ENCODE measurements around the gene MORN1.
A peak's percentile ranks its signal among the peaks of the same experiment; 100 is the strongest.

The MORN1 gene

GRCh38 chr1:2372551-2373490, 18.5 kb downstream of the MORN1 start:
- DNase-seq, result no peak

DNA sequence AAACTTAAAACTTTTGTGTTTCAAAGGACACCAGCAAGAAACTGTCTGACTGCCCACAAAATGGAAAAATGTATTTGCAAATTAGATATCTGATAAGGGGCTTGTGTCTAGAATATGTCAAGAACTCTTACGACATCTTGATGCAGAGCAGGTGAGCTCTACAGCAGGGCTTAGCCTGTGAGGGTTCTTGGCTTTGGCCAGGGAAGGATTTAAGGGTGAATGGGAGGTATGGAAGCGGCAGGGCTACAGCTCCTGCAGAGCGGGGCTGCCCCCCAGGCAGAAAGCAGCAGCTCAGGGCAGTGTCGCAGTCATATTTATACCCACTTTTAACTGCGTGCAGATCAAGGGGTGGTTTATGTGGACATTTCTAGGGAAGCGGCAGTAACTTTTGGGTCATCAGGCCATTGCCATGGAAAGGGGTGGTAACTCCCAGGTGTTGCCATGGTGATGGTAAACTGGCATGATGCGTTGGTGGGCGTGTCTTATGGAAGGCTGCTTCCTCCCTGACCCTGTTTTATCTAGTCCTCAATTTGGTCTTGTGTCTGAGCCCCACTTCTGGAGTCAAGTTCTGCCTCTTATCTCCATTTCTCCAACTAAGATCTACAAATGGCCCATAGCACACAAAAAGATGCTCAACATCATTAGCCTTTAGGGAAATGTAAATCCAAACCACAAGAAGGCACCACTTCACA, 23.2 kb downstream of the MORN1 start:
- DNase-seq, result no peak

- DNase-seq, result no peak
Observed at GRCh38 chr1:2363847-2364513, 27.4 kb downstream of the MORN1 start.

GRCh38 chr1:2360588-2361364, 30.6 kb downstream of the MORN1 start:
- DNase-seq, result peak; percentile 9

- DNase-seq, result peak; percentile 6
Observed at GRCh38 chr1:2358651-2359640, 32.4 kb downstream of the MORN1 start.

DNA sequence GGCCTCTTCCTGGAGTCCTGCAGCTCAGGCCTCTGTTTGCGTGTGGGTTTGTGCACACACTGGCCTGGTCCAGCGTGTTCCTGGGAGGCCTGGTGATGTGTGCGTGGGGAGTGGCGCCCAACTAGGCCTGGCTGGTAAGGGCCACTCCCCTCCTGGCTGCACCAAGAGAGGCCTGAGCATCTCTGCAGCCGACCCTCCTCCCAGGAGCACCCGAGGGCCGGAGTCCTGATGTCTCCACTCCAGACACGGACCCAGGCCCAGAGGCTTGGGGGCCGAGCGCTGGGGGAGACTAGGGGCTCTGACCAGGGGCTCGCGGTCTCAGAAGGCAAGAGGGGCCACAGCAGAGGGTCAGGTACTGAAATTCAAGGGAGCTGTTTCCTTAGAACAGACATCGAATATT, 33.3 kb downstream of the MORN1 start:
- DNase-seq, result no peak

- peak; percentile 15 for DNase-seq
Observed at GRCh38 chr1:2356911-2357845, 34.2 kb downstream of the MORN1 start.

GRCh38 chr1:2356401-2356800, 35.0 kb downstream of the MORN1 start:
- peak; percentile 4 for DNase-seq

GRCh38 chr1:2355373-2356261, 35.7 kb downstream of the MORN1 start:
- DNase-seq, result peak; percentile 11

DNA sequence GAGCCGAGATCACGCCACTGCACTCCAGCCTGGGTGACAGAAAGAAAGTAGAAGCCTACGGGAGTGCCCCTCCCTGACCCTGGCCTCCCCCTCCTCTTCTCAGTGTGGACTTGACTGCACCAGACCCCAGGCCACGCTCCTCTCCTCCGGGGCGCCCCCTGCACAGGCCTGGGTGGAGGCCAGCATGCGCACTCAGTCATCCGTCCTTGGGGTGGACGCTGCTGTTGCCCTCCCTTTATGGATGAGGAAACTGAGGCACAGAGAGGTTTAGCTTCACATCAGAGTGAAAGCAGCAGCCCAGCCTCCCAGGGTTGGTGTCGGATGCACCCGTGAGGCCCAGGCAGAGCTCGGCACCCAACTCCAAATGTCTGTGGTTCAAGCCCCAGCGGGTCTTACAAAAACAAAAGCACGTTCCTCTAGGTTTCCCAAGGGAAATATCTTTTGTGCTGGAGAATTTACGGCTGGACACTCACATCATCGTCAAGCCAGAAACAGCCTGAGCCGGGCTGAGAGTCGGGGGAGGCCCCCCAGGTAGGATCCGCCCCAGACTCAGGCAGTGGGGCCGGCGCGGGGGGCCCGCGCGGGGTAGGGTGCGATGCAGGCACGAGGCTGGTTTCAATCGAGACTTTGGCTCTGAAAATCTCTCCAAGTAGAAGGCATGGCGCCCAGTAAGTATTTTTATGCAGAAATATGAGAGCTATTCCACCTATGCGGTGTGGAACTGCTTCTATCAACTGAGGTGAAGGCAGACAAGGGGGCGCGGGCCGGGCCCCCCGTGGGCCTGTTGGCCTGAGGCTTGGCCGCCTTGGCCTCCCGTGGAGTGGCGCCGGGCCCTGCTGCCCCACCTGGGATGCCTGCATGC, 36.6 kb downstream of the MORN1 start:
- peak; percentile 12 for DNase-seq

DNA sequence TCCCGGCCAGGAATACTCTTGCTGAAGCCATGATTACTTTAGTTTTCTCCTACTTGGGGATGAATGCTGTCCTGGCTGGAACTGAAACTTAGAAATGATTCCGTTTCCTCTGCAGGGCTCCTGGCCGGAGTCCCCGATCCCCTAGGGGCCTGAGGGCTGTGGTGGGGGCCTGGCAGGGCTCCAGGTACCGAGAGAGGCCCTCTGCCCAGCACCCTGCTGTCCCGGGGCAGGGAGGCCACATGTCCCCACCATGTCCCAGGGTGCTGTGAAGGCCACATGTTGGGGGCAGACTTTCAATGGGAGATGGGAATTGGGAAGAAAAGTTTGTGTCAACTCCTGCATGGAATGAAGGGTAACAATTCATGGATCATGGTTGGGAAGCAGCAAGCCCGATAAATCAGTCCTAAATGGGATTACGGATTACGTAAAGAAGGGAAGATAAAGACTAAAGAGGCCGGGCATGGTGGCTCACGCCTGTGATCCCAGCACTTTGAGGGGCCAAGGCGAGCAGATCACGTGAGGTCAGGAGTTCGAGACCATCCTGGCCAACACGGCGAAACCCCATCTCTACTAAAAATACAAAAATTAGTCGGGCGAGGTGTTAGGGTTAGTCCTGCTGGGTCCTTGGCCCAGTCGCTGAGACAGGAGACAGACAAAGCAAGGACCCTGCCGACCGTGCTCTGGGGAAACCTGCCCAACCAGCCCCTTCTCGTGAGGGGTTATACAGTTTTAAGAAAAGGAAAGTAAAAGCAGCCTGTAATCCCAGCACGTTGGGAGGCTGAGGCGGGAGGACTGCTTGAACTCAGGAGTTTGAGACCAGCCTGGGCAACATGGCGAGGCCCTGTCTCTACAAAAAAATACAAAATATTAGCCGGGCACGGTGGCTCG, 37.6 kb downstream of the MORN1 start:
- DNase-seq, result peak; percentile 4

- DNase-seq, result peak; percentile 12
Observed at GRCh38 chr1:2352897-2353550, 38.3 kb downstream of the MORN1 start.

DNA sequence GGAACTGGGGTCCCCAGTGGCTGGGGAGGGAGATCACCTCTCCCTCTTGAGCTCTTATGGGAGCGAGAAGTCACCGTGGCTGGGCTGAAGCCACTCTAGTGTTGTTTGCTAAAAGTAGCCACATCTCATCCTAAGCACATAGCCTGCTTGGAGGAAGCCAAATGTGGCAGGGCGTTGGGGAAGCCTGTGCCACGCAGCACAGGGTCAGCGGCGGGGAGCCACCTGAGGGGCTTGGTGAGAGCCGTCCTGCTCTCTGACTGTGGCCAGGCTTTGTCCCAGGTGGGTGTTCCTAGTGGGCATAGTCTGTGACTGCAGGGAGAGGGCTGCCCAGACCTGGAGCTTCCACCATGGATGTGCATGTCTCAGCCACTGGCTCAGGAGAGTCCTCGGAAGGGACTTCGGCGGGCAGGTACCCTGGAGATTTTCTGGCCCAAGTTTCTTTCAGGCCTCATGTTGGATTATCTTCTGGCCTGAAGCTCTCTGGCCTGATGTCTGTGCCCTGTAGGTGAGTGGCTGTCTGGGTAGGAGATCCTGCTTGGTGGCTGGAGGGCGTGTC, 38.9 kb downstream of the MORN1 start:
- DNase-seq, result no peak

DNA sequence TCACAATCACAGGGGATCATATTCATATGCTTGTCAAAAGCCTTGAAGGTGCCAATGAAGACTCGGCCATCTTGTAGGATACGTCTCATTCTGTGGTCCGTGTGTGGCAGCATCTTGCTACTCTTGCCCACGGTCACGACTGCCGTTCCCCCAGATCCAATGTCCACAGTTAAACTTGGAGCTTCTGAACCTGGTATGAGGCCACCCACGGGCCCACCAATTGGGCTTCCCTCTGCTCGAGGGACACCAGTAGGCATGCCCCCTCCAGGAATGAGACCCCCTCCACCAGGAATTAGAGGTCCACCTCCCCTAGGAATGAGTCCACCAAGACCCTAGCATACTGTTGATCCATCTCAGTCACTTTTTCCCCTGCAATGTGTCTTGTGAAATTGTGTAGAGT, 39.6 kb downstream of the MORN1 start:
- no peak for DNase-seq

DNA sequence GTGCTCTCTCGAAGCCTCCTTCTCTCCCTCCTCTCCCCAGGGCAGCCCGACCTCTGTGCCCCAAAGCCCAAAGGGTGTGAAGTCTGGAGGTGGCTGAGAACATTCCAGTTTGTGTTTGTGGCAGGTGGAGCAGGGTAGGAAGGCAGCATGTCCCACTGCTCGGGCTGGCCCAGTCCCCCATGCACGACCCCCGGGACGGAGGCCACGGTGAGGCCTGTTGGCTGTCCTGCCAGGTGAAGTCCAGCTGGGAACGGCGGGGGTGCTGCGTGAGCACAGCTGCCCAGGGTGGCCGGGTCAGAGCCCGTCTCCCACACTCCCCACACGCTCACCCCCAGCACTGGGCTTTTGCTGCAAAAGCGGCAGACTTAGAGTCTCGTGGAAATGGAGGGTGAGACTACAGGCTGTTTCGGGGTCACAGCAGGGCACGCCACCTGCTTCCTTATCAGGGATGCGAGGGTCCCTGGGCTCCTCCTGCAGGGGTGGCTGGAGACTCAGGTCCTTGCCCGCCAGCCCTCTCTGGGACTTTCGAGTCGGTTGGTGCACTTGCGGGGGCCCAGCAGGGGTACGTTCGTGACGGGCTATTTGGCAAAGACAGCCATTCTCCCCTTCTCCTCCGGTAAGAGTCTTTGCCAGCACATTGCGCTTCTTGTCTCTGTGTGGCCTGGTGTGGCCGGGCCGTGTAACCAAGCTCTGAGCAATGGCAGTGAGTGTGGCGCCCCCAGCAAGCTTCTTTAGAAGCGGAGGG, 40.3 kb downstream of the MORN1 start:
- no peak for DNase-seq

DNA sequence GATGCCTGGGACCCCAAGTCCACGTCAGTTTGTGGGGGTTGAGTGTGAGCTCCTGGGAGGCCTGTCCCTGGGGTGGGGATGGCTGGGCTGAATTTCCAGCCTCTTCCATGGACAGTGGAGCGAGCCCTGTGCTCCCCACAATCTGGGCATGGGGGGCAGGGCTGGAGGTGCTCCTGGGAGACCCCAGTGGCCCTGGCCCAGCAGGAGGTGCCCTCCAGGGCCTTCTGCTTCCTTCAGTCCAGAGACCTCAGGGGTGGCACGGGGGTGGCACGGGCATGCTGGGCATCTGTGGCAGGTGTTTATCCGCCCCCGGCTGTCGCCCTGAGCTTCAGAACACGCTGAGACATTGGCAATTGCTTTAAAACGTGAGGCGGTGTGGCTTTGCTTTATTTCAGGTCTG, 40.9 kb downstream of the MORN1 start:
- DNase-seq, result no peak

Measured in CD4-positive, alpha-beta T cell treated with Interleukin-15 for 1 hour (primary cell).